HG02623 (cell line): ENCODE measurements around the gene NUDT8.
"Not testable (repeated sequence)": the region's sequence is repeated elsewhere in the genome, so short reads cannot be mapped to it uniquely, and the experiment has no call there.

Experiments used
- ATAC-seq: cut with Tn5 transposase; IDR thresholded peaks from one replicate; pipeline ENCODE4 v1.9.1; 2021; ENCODE audit warnings: moderate library complexity; ENCODE audit not compliant: unreplicated experiment

NUDT8 gene

DNA sequence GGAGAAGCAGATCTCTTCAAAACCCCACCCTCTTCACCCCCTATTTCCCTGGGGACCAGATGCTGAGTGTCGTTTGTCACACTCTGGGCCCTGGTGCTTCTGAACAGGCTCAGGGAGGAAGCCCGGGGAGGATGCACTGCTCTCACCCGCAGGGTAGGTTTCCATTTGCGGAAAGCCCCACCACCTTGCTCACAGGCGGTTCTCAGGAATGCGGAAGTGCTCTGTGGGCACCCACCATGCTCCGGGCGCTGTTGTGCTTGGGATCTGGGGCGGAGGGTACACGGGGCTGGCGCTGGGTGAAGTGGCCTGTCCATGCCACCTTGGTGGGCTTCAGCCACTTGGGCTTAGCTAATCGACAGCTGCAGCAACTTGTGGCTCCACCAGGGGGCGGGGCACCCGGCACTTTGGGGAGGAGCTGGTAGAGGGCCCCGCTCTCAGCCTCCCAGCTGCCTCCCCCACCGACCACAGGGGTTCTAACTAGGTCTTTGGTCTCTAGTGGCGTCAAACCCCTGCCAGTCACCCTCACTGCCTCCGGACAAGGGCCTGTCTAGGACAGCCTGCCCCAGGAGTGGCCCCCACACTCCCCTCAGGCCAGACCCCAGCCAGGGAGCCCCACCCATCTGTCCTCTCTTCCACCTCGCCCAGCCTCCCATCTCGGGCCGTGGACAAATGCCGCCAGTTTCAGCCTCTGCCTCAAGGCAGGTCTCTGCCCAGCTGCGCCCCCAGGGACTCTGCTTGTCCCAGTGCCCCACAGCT lies 15.6 kb downstream of the NUDT8 start:
- peak; percentile 70 for ATAC-seq

GRCh38 chr11:67613313-67613959 lies 16.3 kb downstream of the NUDT8 start:
- ATAC-seq, result no peak

DNA sequence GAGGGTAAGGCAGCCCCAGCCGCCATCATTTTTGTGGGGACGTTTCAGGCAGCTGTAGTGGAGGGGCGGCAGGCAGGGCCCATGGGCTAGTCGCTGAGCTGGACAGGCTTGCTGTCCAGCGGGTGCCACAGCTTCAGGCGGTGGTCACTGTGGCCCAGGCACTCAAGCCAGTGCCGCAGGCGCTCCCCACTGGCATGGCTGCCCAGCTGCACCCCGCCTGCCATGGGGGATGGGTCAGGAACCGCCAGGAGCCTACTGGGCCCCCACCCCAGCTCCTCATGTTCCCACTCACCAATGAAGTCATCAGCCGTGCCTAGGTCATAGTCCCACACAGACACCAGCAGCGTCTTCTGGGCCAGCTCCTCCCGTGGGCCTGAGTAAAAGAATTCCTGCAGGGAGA lies 17.0 kb downstream of the NUDT8 start:
- no peak for ATAC-seq

GRCh38 chr11:67611704-67612587 lies 17.8 kb downstream of the NUDT8 start:
- ATAC-seq, result no peak

GRCh38 chr11:67611165-67611564 lies 18.6 kb downstream of the NUDT8 start:
- no peak for ATAC-seq

DNA sequence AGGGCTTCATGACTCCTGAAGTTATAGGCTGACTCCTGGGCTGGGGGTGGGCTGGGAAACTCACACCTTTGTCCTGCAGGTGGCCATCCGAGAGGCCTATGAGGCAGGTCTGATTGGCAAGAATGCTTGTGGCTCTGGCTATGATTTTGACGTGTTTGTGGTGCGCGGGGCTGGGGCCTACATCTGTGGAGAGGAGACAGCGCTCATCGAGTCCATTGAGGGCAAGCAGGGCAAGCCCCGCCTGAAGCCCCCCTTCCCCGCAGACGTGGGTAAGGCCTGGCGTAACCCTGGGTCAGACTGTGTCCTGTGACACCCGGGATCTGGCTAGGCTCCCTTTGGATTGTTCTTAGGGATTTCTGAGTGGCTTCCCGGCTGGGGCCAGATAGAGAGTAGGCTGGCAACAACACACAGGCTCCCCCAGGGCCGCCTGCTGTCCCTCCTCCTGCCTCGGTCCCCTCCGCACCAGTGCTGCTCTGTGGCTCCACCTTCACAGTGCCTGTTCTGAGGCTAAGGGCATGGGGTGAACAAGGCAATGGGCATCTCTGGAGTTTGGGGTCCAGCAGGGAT lies 19.4 kb downstream of the NUDT8 start:
- ATAC-seq, result no peak

DNA sequence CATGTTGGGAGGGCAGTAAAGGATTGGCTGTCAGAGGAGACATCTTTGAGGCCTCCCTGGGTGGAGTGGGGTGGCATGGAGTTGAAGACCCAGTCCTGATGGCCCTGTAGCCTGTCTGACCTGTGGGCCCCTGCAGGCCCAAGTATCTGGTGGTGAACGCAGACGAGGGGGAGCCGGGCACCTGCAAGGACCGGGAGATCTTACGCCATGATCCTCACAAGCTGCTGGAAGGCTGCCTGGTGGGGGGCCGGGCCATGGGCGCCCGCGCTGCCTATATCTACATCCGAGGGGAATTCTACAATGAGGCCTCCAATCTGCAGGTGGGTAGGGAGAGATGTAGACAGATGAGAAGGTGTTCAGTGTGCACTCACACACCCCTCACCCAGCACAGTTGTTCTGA lies 20.4 kb downstream of the NUDT8 start:
- no peak for ATAC-seq

GRCh38 chr11:67608486-67608885 lies 21.3 kb downstream of the NUDT8 start:
- ATAC-seq, result no peak

DNA sequence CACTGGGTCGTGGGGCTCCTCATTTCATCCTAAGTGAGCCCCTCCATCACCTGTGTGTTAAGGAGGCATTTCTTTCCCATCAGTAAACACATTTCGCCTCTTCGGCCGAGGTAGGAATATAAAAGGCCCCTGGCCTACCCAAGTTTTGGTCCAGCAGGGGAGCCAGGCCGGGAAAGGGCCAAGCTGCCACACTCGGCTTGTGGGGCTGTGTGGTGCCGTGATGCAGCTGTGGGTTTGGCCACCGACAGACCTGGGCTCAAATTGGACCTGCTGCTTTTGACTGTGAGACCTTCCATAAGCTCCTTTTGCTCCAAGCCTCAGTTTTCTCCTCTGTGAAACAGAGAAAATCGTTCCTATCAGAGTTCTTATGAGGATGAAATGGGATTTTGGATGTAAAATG lies 22.2 kb downstream of the NUDT8 start:
- ATAC-seq, result no peak

DNA sequence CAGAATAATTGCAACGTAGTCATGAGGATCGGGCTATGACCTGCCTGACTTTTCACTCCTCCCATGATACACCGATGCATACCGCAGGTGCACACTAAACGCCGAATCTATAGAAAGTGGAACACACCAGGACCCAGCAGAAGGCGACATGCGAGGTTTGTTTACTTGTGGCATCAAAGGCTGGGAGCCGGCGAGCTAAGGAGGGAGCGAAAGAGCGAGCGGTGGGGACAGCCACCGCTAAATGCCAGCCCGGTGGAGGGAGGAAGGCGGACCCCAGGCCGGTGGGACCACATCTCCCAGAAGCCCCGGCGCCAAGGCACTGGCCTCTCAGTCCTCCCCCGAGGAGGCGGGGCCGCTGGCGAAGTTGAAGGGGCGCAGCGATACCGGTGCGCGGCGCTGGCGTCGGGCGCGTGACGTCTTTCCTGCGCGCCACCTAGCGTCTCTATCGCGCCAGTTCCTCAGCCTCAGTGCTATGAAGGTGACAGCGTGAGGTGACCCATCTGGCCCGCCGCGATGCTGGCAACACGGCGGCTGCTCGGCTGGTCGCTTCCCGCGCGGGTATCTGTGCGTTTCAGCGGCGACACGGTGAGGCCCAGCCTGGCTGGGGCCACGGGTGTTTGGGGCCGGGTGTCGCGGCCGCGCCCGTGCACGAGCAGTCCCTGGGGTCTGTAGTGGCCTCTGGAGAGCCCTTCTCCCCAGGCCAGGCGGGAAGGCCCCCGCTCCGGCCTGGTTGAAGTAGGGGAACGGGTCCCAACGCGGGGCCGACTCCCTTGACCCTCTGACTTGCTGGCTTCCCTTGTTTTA lies 23.0 kb downstream of the NUDT8 start, which contains the start of gene NDUFV1:
Gene NDUFV1 (plus strand): TSS at position 445 of the 804 bp plus-strand sequence. CDS start 69 bp downstream, at position 514.
- peak; percentile 96 for ATAC-seq

- no peak for ATAC-seq
Measured at GRCh38 chr11:67606093-67606491, 23.6 kb downstream of the NUDT8 start.

DNA sequence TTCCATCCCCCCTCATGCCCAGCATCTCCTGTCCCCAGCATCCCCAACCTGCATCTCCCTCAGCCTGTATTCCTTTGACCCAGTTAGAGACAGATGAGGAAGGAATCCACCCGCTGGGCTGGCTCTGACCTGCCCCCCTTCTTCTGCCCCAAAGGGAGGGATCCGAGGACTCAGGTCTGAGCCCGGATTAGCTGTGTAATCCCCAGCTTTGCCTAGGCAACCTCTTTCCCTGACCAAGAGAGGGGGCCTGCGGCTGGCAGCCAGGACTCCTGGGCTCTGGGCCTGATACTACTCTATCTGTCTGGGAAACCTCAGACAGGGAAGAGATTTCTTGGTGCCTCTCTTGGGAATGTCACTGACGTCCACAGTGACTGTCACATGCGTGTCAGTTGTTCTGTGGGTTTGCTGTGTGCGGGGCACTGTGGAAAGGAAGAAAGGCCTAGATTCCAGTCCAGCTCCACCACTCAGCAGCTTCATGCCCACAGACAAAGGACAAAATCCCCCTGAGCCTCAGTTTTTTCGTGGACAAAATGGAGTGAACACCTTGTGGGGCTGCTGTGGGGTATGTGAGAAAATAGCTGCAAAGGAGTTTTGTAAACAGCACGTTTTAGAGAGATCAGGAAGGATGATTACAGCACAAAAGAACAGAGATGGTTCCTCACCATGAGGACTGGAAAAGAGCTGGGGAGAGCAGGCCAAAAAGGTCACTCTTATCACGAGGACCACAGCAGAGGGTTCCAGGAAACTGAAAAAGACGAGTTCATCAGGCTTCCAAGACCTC lies 24.3 kb downstream of the NUDT8 start:
- no peak for ATAC-seq

DNA sequence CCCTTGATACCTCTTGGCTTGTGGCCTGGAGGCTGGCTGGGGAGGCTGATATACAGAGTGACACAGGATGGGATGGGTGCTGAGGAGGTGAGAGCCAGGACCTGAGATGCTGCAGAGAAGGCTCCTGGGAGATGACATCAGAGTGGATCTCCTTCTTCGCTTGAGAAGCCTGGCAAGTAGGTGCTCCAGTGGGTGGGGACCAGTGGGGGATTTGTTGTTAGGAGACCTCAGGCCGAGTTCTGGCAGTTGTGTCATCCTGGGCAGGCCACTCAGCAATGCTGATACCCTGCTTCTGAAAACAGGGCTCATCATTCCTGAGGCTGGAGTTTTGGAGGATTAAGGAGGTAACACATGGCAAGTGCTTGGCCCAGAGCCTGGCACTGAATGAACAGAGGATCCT lies 24.9 kb downstream of the NUDT8 start:
- ATAC-seq, result no peak

GRCh38 chr11:67604119-67604518 lies 25.6 kb downstream of the NUDT8 start:
- ATAC-seq, result not testable (repeated sequence)

- no peak for ATAC-seq
Measured at GRCh38 chr11:67601098-67601497, 28.6 kb downstream of the NUDT8 start.

DNA sequence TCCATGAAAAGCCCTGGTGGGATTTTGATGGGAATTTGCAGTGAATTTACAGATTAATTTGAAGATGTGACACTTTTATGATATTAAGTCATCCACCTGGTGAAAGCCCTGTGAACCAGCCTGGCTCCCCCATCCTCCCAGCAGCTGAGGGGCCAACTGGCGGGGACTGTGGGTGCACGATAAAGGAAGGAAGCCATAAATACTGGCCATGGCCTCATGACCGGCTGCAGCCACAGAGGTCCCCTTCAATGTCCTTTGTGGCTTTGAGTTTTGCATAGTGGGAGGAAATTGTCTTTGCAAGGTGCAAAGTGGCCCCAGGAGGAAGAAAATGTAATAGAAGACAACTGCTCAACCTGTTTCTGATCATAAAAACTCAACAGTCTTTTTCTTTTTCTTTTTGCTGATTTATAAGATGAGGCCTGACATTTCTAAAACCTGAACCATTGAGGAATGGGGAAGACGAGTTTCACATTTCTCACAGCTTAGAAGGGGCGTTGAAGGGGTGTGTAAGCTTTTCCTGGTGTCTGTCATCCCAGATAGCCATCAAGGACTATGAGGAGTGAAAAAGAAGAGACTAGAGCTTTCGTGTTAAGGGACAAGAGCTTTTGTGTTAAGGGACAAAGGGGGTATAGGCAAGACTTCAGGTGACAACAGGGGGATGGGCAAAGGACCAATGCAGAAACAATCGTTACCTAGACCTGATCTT lies 29.3 kb downstream of the NUDT8 start:
- no peak for ATAC-seq

- no peak for ATAC-seq
Measured at GRCh38 chr11:67599149-67599548, 30.6 kb downstream of the NUDT8 start.

DNA sequence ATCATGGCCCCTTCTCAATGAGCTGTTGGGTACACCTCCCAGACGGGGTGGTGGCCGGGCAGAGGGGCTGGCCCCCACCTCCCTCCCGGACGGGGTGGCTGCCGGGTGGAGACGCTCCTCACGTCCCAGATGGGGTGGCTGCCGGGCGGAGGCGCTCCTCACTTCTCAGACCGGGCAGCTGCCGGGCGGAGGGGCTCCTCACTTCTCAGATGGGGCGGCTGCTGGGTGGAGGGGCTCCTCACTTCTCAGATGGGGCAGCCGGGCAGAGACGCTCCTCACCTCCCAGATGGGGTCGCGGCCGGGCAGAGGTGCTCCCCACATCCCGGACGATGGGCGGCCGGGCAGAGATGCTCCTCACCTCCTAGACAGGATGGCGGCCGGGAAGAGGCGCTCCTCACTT lies 31.8 kb downstream of the NUDT8 start:
- not testable (repeated sequence) for ATAC-seq

GRCh38 chr11:67597458-67597857 lies 32.3 kb downstream of the NUDT8 start:
- not testable (repeated sequence) for ATAC-seq
